B cell (primary cell): ENCODE data around the gene ECT2L. TPM values are rescaled to one million over a fixed set of nuclear protein-coding genes. Genes with fewer than 3 reads are reported as not detected.

ENCODE experiments used
- ATAC-seq: fragments of 200-7000 bp; cut with Tn5 transposase; one replicate; pipeline ENCODE4 v1.10.0; 2021; ENCODE audit warnings: low read depth, mild to moderate bottlenecking, moderate number of reproducible peaks, moderate library complexity
- CTCF ChIA-PET: fragments of 350-600 bp; sonication (Branson Sonifier 250); formaldehyde crosslinking; loops from one replicate; lab custom pipeline; 2021; ENCODE audit warnings: antibody characterized with exemption, inconsistent platforms; lab: Charles Lee
- POLR2A ChIA-PET: fragments of 350-600 bp; sonication (Branson Sonifier 250); formaldehyde crosslinking; loops from one replicate; lab custom pipeline; 2021; ENCODE audit warnings: antibody characterized with exemption; lab: Charles Lee
- DNase-seq: peaks from one replicate; pipeline ENCODE4 v3.0.0; 2013
- H2AFZ ChIP-seq: 2 replicates; pipeline ENCODE4 v1.6.1; 2012; ENCODE audit warnings: mild to moderate bottlenecking, low read depth, low read length; ENCODE audit not compliant: insufficient read depth, poor library complexity, severe bottlenecking
- H3K27ac ChIP-seq, 2 donors: 1 replicate in 1 of 2; 2 replicates in 1 of 2; pipeline ENCODE4 v1.5.1; 2012 to 2013; ENCODE audit warnings: low read length in 2 of 2, mild to moderate bottlenecking in 2 of 2, moderate library complexity in 1 of 2
- H3K27me3 ChIP-seq, 4 experiments: fragments of 200-600 bp in 1 of 4; sonication (generic) in 1 of 4; replicated peaks in 1 of 4; 1 replicate in 2 of 4; 2 replicates in 2 of 4; pipeline versions ENCODE4 v1.6.1 to v1.7.0; 2013 to 2016; ENCODE audit warnings: low read length in 3 of 4, mild to moderate bottlenecking in 2 of 4, mixed read lengths in 1 of 4, moderate library complexity in 1 of 4; ENCODE audit not compliant: insufficient read depth in 4 of 4, control insufficient read depth in 3 of 4; ENCODE audit errors: control extremely low read depth in 1 of 4
- H3K36me3 ChIP-seq, 2 experiments: replicated peaks in 1 of 2; 1 replicate in 1 of 2; 2 replicates in 1 of 2; pipeline versions ENCODE4 v1.6.1 to v1.7.1; 2013; ENCODE audit warnings: low read length in 1 of 2; ENCODE audit not compliant: insufficient read depth in 2 of 2, control insufficient read depth in 1 of 2; ENCODE audit errors: control extremely low read depth in 1 of 2, extremely low read depth in 1 of 2
- H3K4me1 ChIP-seq, 2 donors: fragments of 200-600 bp in 1 of 2; sonication (generic) in 1 of 2; 1 replicate in 1 of 2; 2 replicates in 1 of 2; pipeline versions ENCODE4 v1.5.1 to v1.6.1; 2013 to 2017; ENCODE audit warnings: low read length in 2 of 2; ENCODE audit not compliant: control insufficient read depth in 2 of 2, insufficient read depth in 2 of 2
- H3K4me2 ChIP-seq: replicated peaks from 2 replicates; pipeline ENCODE3; 2012; ENCODE audit warnings: mild to moderate bottlenecking, low read depth, low read length; ENCODE audit not compliant: poor library complexity, severe bottlenecking
- H3K4me3 ChIP-seq, 5 experiments: fragments of 200-600 bp in 1 of 5; sonication (generic) in 1 of 5; 1 replicate in 3 of 5; 2 replicates in 2 of 5; pipeline versions ENCODE4 v1.5.1 to v1.7.0; 2011 to 2016; ENCODE audit warnings: low read length in 4 of 5, mild to moderate bottlenecking in 4 of 5, low read depth in 2 of 5, control low read depth in 1 of 5, moderate library complexity in 1 of 5; ENCODE audit not compliant: insufficient read depth in 1 of 5; ENCODE audit errors: control extremely low read depth in 1 of 5, extremely low read depth in 1 of 5
- H3K79me2 ChIP-seq: fragments of 200-600 bp; sonication (generic); one replicate; pipeline ENCODE4 v1.6.0; 2016; ENCODE audit warnings: low read length; ENCODE audit not compliant: control insufficient read depth, insufficient read depth
- H3K9ac ChIP-seq: fragments of 200-600 bp; sonication (generic); 2 replicates; pipeline ENCODE4 v1.6.1; 2017; ENCODE audit warnings: mild to moderate bottlenecking, low read length, moderate library complexity
- H3K9me3 ChIP-seq, 3 donors: one replicate each; pipeline versions ENCODE4 v1.6.1 to v1.7.1; 2013; ENCODE audit warnings: low read length in 2 of 3; ENCODE audit not compliant: control insufficient read depth in 2 of 3, insufficient read depth in 1 of 3; ENCODE audit errors: control extremely low read depth in 1 of 3
- H4K20me1 ChIP-seq: 2 replicates; pipeline ENCODE4 v1.6.0; 2012; ENCODE audit warnings: mild to moderate bottlenecking, low read length; ENCODE audit not compliant: insufficient read depth, control insufficient read depth, poor library complexity, severe bottlenecking
- H3K27ac Mint-ChIP-seq: one replicate; pipeline ENCODE4 v1.8.0; 2021; ENCODE audit warnings: mixed read lengths
- H3K27me3 Mint-ChIP-seq: one replicate; pipeline ENCODE4 v1.8.0; 2021; ENCODE audit warnings: mixed read lengths
- H3K4me1 Mint-ChIP-seq: one replicate; pipeline ENCODE4 v1.8.0; 2021; ENCODE audit warnings: mixed read lengths
- H3K4me3 Mint-ChIP-seq: one replicate; pipeline ENCODE4 v1.8.0; 2021; ENCODE audit warnings: mixed read lengths
- H3K9me3 Mint-ChIP-seq: one replicate; pipeline ENCODE4 v1.8.0; 2022; ENCODE audit warnings: mixed read lengths; ENCODE audit not compliant: insufficient read depth
- CTCF ChIP-seq: fragments of 200-600 bp; IDR thresholded peaks from one replicate; pipeline ENCODE4 v1.8.0; 2022; ENCODE audit warnings: antibody characterized with exemption, mild to moderate bottlenecking
- EZH2 ChIP-seq: IDR thresholded peaks from 2 replicates; pipeline ENCODE4 v1.6.1; 2012; ENCODE audit warnings: borderline replicate concordance, low read depth, mild to moderate bottlenecking, moderate library complexity, low read length; ENCODE audit not compliant: insufficient read depth, poor library complexity, severe bottlenecking
- WGBS: methylation state at CpG from one replicate; pipeline ENCODE4 v1.1.5; 2013; ENCODE audit warnings: missing lambda C conversion rate; ENCODE audit not compliant: insufficient coverage; 5-methylcytosine and 5-hydroxymethylcytosine counted together
- intact Hi-C: fragments of 100-400 bp; cut with micrococcal nuclease; formaldehyde crosslinking; loops from one replicate; pipeline ENCODE4 v1.10.0; 2022
- polyA plus RNA-seq: library from polyadenylated mRNA; depleted of rRNA; stranded (reverse); fragments of >200 nt; gene quantifications from 2 replicates; pipeline ENCODE4 v1.2.3, GENCODE V29; 2012
- total RNA-seq, 2 donors: library from RNA; stranded (reverse); fragments of 120-200 nt in 1 of 2; gene quantifications; 1 replicate in 1 of 2; 2 replicates in 1 of 2; pipeline versions ENCODE4 v1.2.3 to v1.2.4, GENCODE V29; 2013 to 2022

ECT2L gene
- total and polyA plus RNA-seq, 2 donors (not counting 1 experiment from before 2014, with no cell fraction given), result not detected

- Histone ChIP-seq H3K9me3 (no peaks in the 10 kb centered on the region), H3K4me2 (no peak overlapping the region), H3K79me2 (no peaks in the 10 kb centered on the region), H3K9ac (no peak overlapping the region), H3K27me3 (no peaks in the 10 kb centered on the region), H3K4me1 (no peaks in the 10 kb centered on the region), H3K36me3 (no peaks in the 10 kb centered on the region), H3K4me3 (no peak overlapping the region), H3K27ac (no peak overlapping the region), H4K20me1 (no peaks in the 10 kb centered on the region), H2AFZ (no peak overlapping the region)
- ChIA-PET POLR2A (interaction anchor here (0.7 kb wide), 1 partner anchor 491 kb away, joined by 6 read pairs; no protein-coding TSS in a partner anchor), CTCF (no interaction called here)
- intact Hi-C loops, result no loop called here
- H3K4me3 Mint-ChIP-seq, result no peak overlapping the region
- no peak for ATAC-seq
- H3K9me3 Mint-ChIP-seq, result no peaks in the 10 kb centered on the region
- no peaks in the 10 kb centered on the region for H3K4me1 Mint-ChIP-seq
- no peaks in the 10 kb centered on the region for H3K27me3 Mint-ChIP-seq
- DNase-seq, result no peak
- no peak for TF ChIP-seq EZH2
- no peak for TF ChIP-seq CTCF
- no peak overlapping the region for H3K27ac Mint-ChIP-seq
- 96% methylated on average over 7 of the region's 9 CpGs for WGBS
Observed at GRCh38 chr6:138844192-138844591, 48.3 kb downstream of the ECT2L start.

- no peak overlapping the region for H3K27ac ChIP-seq
- H3K27me3 ChIP-seq, result no peaks in the 10 kb centered on the region
- ChIA-PET POLR2A (no interaction called here), CTCF (interaction anchor here (1.2 kb wide), 1 partner anchor 32 kb away, joined by 5 read pairs; no protein-coding TSS in a partner anchor)
- 100% methylated on average over 1 of the region's 4 CpGs for WGBS
- Mint-ChIP-seq H3K9me3 (no peaks in the 10 kb centered on the region), H3K27me3 (no peaks in the 10 kb centered on the region), H3K4me1 (no peaks in the 10 kb centered on the region), H3K4me3 (no peak overlapping the region), H3K27ac (no peak overlapping the region)
- H3K9ac ChIP-seq, result no peak overlapping the region
- H4K20me1 ChIP-seq, result no peaks in the 10 kb centered on the region
- no peak overlapping the region for H2AFZ ChIP-seq
- no peaks in the 10 kb centered on the region for H3K36me3 ChIP-seq
- ATAC-seq (no peak), DNase-seq (no peak)
- no peak overlapping the region for H3K4me2 ChIP-seq
- no peaks in the 10 kb centered on the region for H3K79me2 ChIP-seq
- H3K4me3 ChIP-seq, result no peak overlapping the region
- intact Hi-C loops, result no loop called here
- no peaks in the 10 kb centered on the region for H3K9me3 ChIP-seq
- no peaks in the 10 kb centered on the region for H3K4me1 ChIP-seq
- TF ChIP-seq CTCF (no peak), EZH2 (no peak)
Observed at GRCh38 chr6:138847884-138848283, 52.0 kb downstream of the ECT2L start.
